ENCODE data around the gene CHTF18.

CHTF18 gene

GRCh38 chr16:766008-766819, 22.2 kb upstream of the CHTF18 start:
- no peak overlapping the region for H2AFZ ChIP-seq (ENCODE audit: low read depth, low read length, severe bottlenecking)
- no peak overlapping the region for H3K4me3 ChIP-seq (ENCODE audit: insufficient read depth, low read length, poor library complexity, severe bottlenecking)
- H4K20me1 ChIP-seq (ENCODE audit: low read depth, low read length), result no peaks in the 10 kb centered on the region
- no peak overlapping the region for H3K9ac ChIP-seq (ENCODE audit: low read length)
- no peak overlapping the region for H3K4me2 ChIP-seq (ENCODE audit: low read depth, low read length, poor library complexity, severe bottlenecking)
- H3K27me3 ChIP-seq (ENCODE audit: low read length), result no peaks in the 10 kb centered on the region
- H3K27ac ChIP-seq (ENCODE audit: low read depth, low read length), result no peak overlapping the region
- H3K9me3 ChIP-seq (ENCODE audit: insufficient read depth, low read length), result no peaks in the 10 kb centered on the region
- TF ChIP-seq EZH2phosphoT487 (conservative IDR thresholded peaks at IDR 0.05; ENCODE audit: low read length) (no peak), CTCF (IDR thresholded peaks at IDR 0.05; ENCODE audit: insufficient read depth, low read length, poor library complexity, severe bottlenecking) (no peak)
- H3K9me2 ChIP-seq (replicated peaks; ENCODE audit: insufficient read depth, low read length), result no peaks in the 10 kb centered on the region
- H3K36me3 ChIP-seq (ENCODE audit: low read length), result no peaks in the 10 kb centered on the region
- no peaks in the 10 kb centered on the region for H3F3A ChIP-seq (ENCODE audit: insufficient read depth)
- H3K79me2 ChIP-seq (ENCODE audit: insufficient read depth, low read length), result no peaks in the 10 kb centered on the region

- TF ChIP-seq CTCF (IDR thresholded peaks at IDR 0.05; ENCODE audit: insufficient read depth, low read length, poor library complexity, severe bottlenecking), result no peak
- no peak for TF ChIP-seq EZH2phosphoT487 (conservative IDR thresholded peaks at IDR 0.05; ENCODE audit: low read length)
- no peak overlapping the region for H3K27ac ChIP-seq (ENCODE audit: low read depth, low read length)
- H3K4me2 ChIP-seq (ENCODE audit: low read depth, low read length, poor library complexity, severe bottlenecking), result no peak overlapping the region
- no peaks in the 10 kb centered on the region for H4K20me1 ChIP-seq (ENCODE audit: low read depth, low read length)
- H3K9ac ChIP-seq (ENCODE audit: low read length), result no peak overlapping the region
- H3K9me3 ChIP-seq (ENCODE audit: insufficient read depth, low read length), result no peaks in the 10 kb centered on the region
- no peaks in the 10 kb centered on the region for H3K9me2 ChIP-seq (replicated peaks; ENCODE audit: insufficient read depth, low read length)
- H3K27me3 ChIP-seq (ENCODE audit: low read length), result no peaks in the 10 kb centered on the region
- H3K4me3 ChIP-seq (ENCODE audit: insufficient read depth, low read length, poor library complexity, severe bottlenecking), result no peak overlapping the region
- H3K79me2 ChIP-seq (ENCODE audit: insufficient read depth, low read length), result no peaks in the 10 kb centered on the region
- H2AFZ ChIP-seq (ENCODE audit: low read depth, low read length, severe bottlenecking), result no peak overlapping the region
- H3K36me3 ChIP-seq (ENCODE audit: low read length), result no peaks in the 10 kb centered on the region
- H3F3A ChIP-seq (ENCODE audit: insufficient read depth), result no peaks in the 10 kb centered on the region
Measured at GRCh38 chr16:766820-767640, 21.4 kb upstream of the CHTF18 start.

GRCh38 chr16:767743-768235, 20.6 kb upstream of the CHTF18 start:
- Histone ChIP-seq H4K20me1 (ENCODE audit: low read depth, low read length) (no peaks in the 10 kb centered on the region), H2AFZ (ENCODE audit: low read depth, low read length, severe bottlenecking) (no peak overlapping the region), H3K36me3 (ENCODE audit: low read length) (no peaks in the 10 kb centered on the region), H3K9me2 (replicated peaks; ENCODE audit: insufficient read depth, low read length) (no peaks in the 10 kb centered on the region), H3K79me2 (ENCODE audit: insufficient read depth, low read length) (no peaks in the 10 kb centered on the region), H3K27me3 (ENCODE audit: low read length) (no peaks in the 10 kb centered on the region), H3K9ac (ENCODE audit: low read length) (no peak overlapping the region), H3K27ac (ENCODE audit: low read depth, low read length) (no peak overlapping the region), H3K9me3 (ENCODE audit: insufficient read depth, low read length) (no peaks in the 10 kb centered on the region), H3K4me2 (ENCODE audit: low read depth, low read length, poor library complexity, severe bottlenecking) (no peak overlapping the region), H3K4me3 (ENCODE audit: insufficient read depth, low read length, poor library complexity, severe bottlenecking) (no peak overlapping the region), H3F3A (ENCODE audit: insufficient read depth) (no peaks in the 10 kb centered on the region)
- TF ChIP-seq CTCF (IDR thresholded peaks at IDR 0.05; ENCODE audit: insufficient read depth, low read length, poor library complexity, severe bottlenecking) (no peak), EZH2phosphoT487 (conservative IDR thresholded peaks at IDR 0.05; ENCODE audit: low read length) (no peak)
